ENCODE data around the gene IFI44L.

GRCh38 chr1:78668427-78668826 is 48.2 kb downstream of the IFI44L start:
- TF ChIP-seq POLR2A (IDR thresholded peaks at IDR 0.05), result no peak
- TF ChIP-seq, protein P1, sequence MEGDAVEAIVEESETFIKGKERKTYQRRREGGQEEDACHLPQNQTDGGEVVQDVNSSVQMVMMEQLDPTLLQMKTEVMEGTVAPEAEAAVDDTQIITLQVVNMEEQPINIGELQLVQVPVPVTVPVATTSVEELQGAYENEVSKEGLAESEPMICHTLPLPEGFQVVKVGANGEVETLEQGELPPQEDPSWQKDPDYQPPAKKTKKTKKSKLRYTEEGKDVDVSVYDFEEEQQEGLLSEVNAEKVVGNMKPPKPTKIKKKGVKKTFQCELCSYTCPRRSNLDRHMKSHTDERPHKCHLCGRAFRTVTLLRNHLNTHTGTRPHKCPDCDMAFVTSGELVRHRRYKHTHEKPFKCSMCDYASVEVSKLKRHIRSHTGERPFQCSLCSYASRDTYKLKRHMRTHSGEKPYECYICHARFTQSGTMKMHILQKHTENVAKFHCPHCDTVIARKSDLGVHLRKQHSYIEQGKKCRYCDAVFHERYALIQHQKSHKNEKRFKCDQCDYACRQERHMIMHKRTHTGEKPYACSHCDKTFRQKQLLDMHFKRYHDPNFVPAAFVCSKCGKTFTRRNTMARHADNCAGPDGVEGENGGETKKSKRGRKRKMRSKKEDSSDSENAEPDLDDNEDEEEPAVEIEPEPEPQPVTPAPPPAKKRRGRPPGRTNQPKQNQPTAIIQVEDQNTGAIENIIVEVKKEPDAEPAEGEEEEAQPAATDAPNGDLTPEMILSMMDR (IDR thresholded peaks at IDR 0.05), result no peak
